ENCODE measurements around the gene GALT.

Gene GALT

GRCh38 chr9:34653151-34654072 lies 6.9 kb downstream of the GALT start:
- H3K4me3 ChIP-seq (ENCODE audit: low read depth, low read length), result no peak overlapping the region

GRCh38 chr9:34654323-34655051 lies 8.0 kb downstream of the GALT start:
- H2AFZ ChIP-seq, result no peak overlapping the region
- H3K36me3 ChIP-seq (ENCODE audit: control insufficient read depth, insufficient read depth, low read length), result no peaks in the 10 kb centered on the region
- no peak overlapping the region for H3K4me2 ChIP-seq (ENCODE audit: low read length)
- no peaks in the 10 kb centered on the region for H3K27me3 ChIP-seq (ENCODE audit: control insufficient read depth, insufficient read depth, low read length)
- TF ChIP-seq CTCF (IDR thresholded peaks at IDR 0.05), result no peak
- H3K4me1 ChIP-seq, result peaks cover 8% of the 10 kb centered on the region
- peak overlapping the region; percentile 32 for H3K27ac ChIP-seq
- H3K9ac ChIP-seq, result no peak overlapping the region
- no peaks in the 10 kb centered on the region for H3K79me2 ChIP-seq
- H3K9me3 ChIP-seq (ENCODE audit: control insufficient read depth, low read length), result no peaks in the 10 kb centered on the region
- H3K4me3 ChIP-seq (ENCODE audit: low read depth, low read length), result no peak overlapping the region

More at GRCh38 chr9:34653151-34654072, 6.9 kb downstream of the GALT start:
- Histone ChIP-seq H2AFZ (no peak overlapping the region), H3K9ac (no peak overlapping the region), H3K4me1 (peaks cover 8% of the 10 kb centered on the region), H3K9me3 (ENCODE audit: control insufficient read depth, low read length) (no peaks in the 10 kb centered on the region), H3K79me2 (no peaks in the 10 kb centered on the region), H3K27ac (peak overlapping the region; percentile 64), H3K27me3 (ENCODE audit: control insufficient read depth, insufficient read depth, low read length) (no peaks in the 10 kb centered on the region), H3K4me2 (ENCODE audit: low read length) (peak overlapping the region; percentile 62), H3K36me3 (ENCODE audit: control insufficient read depth, insufficient read depth, low read length) (no peaks in the 10 kb centered on the region)
- no peak for TF ChIP-seq CTCF (IDR thresholded peaks at IDR 0.05)

- H3K4me1 ChIP-seq, result peaks cover 8% of the 10 kb centered on the region
- H3K9ac ChIP-seq, result no peak overlapping the region
- no peak overlapping the region for H2AFZ ChIP-seq
Measured at GRCh38 chr9:34655394-34655793, 8.9 kb downstream of the GALT start.

GRCh38 chr9:34656992-34657391 lies 10.5 kb downstream of the GALT start:
- no peak overlapping the region for H2AFZ ChIP-seq
- H3K27me3 ChIP-seq (ENCODE audit: control insufficient read depth, insufficient read depth, low read length), result no peaks in the 10 kb centered on the region
- H3K79me2 ChIP-seq, result no peaks in the 10 kb centered on the region
- peaks cover 8% of the 10 kb centered on the region for H3K4me1 ChIP-seq
- TF ChIP-seq CTCF (IDR thresholded peaks at IDR 0.05), result no peak
- H3K36me3 ChIP-seq (ENCODE audit: control insufficient read depth, insufficient read depth, low read length), result no peaks in the 10 kb centered on the region
- H3K4me3 ChIP-seq (ENCODE audit: low read depth, low read length), result no peak overlapping the region
- no peaks in the 10 kb centered on the region for H3K9me3 ChIP-seq (ENCODE audit: control insufficient read depth, low read length)
- H3K9ac ChIP-seq, result no peak overlapping the region
- no peak overlapping the region for H3K4me2 ChIP-seq (ENCODE audit: low read length)
- no peak overlapping the region for H3K27ac ChIP-seq

More at GRCh38 chr9:34655394-34655793, 8.9 kb downstream of the GALT start:
- Histone ChIP-seq H3K36me3 (ENCODE audit: control insufficient read depth, insufficient read depth, low read length) (no peaks in the 10 kb centered on the region), H3K4me2 (ENCODE audit: low read length) (no peak overlapping the region), H3K27me3 (ENCODE audit: control insufficient read depth, insufficient read depth, low read length) (no peaks in the 10 kb centered on the region), H3K27ac (no peak overlapping the region), H3K9me3 (ENCODE audit: control insufficient read depth, low read length) (no peaks in the 10 kb centered on the region), H3K79me2 (no peaks in the 10 kb centered on the region), H3K4me3 (ENCODE audit: low read depth, low read length) (no peak overlapping the region)
- TF ChIP-seq CTCF (IDR thresholded peaks at IDR 0.05), result no peak

All from parathyroid adenoma (tissue), 2 donors.